Astrocyte (in vitro differentiated cells and primary cell): Measurements from ENCODE around the gene STAB1. TPM values are rescaled to one million over a fixed set of nuclear protein-coding genes. Genes with fewer than 3 reads are reported as not detected.

Experiments
- DNase-seq: peaks from one replicate; pipeline ENCODE4 v3.0.0-alpha.2; 2010; ENCODE audit warnings: low read depth
- FAIRE-seq: peaks from 2 replicates; lab custom pipeline; 2011; peaks lifted over from hg19 to GRCh38; lab: Jason Lieb, UNC
- H2AFZ ChIP-seq: 2 replicates; pipeline ENCODE4 v1.6.0; 2012; ENCODE audit warnings: low read depth, low read length, inconsistent platforms
- H3K27ac ChIP-seq: 2 replicates; pipeline ENCODE4 v1.5.1; 2011; ENCODE audit warnings: low read depth, low read length, inconsistent platforms
- H3K27me3 ChIP-seq: 2 replicates; pipeline ENCODE4 v1.6.0; 2011; ENCODE audit warnings: low read length, inconsistent platforms; ENCODE audit not compliant: insufficient read depth
- H3K36me3 ChIP-seq: 2 replicates; pipeline ENCODE4 v1.5.1; 2011; ENCODE audit warnings: low read length, inconsistent platforms; ENCODE audit not compliant: insufficient read depth
- H3K4me1 ChIP-seq: 2 replicates; pipeline ENCODE4 v1.5.1; 2011; ENCODE audit warnings: low read length, inconsistent platforms; ENCODE audit not compliant: insufficient read depth
- H3K4me2 ChIP-seq: 2 replicates; pipeline ENCODE4 v1.6.0; 2012; ENCODE audit warnings: low read length, inconsistent platforms
- H3K4me3 ChIP-seq: 2 replicates; pipeline ENCODE4 v1.5.1; 2011; ENCODE audit warnings: low read depth, mild to moderate bottlenecking, low read length, inconsistent platforms; ENCODE audit not compliant: insufficient read depth
- H3K79me2 ChIP-seq: 2 replicates; pipeline ENCODE4 v1.6.0; 2012; ENCODE audit warnings: mild to moderate bottlenecking, low read length, inconsistent platforms; ENCODE audit not compliant: insufficient read depth
- H3K9ac ChIP-seq: 2 replicates; pipeline ENCODE4 v1.6.0; 2012; ENCODE audit warnings: mild to moderate bottlenecking, low read length, inconsistent platforms
- H3K9me3 ChIP-seq: 2 replicates; pipeline ENCODE4 v1.5.1; 2012; ENCODE audit warnings: low read depth, mild to moderate bottlenecking, low read length, inconsistent platforms; ENCODE audit not compliant: insufficient read depth
- H4K20me1 ChIP-seq: 2 replicates; pipeline ENCODE4 v1.6.0; 2012; ENCODE audit warnings: low read length, inconsistent platforms; ENCODE audit not compliant: insufficient read depth
- H3K27ac Mint-ChIP-seq: one replicate; pipeline ENCODE4 v1.8.0; 2021; ENCODE audit warnings: mild to moderate bottlenecking, mixed read lengths; ENCODE audit not compliant: unreplicated experiment
- H3K27me3 Mint-ChIP-seq: one replicate; pipeline ENCODE4 v1.8.0; 2021; ENCODE audit warnings: low read depth, mixed read lengths; ENCODE audit not compliant: unreplicated experiment
- H3K36me3 Mint-ChIP-seq: one replicate; pipeline ENCODE4 v1.8.0; 2021; ENCODE audit warnings: low read depth, mixed read lengths; ENCODE audit not compliant: unreplicated experiment
- H3K4me1 Mint-ChIP-seq: one replicate; pipeline ENCODE4 v1.8.0; 2021; ENCODE audit warnings: low read depth, mixed read lengths; ENCODE audit not compliant: unreplicated experiment
- H3K4me3 Mint-ChIP-seq: one replicate; pipeline ENCODE4 v1.8.0; 2021; ENCODE audit warnings: mild to moderate bottlenecking, moderate library complexity, mixed read lengths; ENCODE audit not compliant: unreplicated experiment
- H3K9me3 Mint-ChIP-seq: one replicate; pipeline ENCODE4 v1.8.0; 2021; ENCODE audit warnings: mild to moderate bottlenecking, mixed read lengths; ENCODE audit not compliant: unreplicated experiment
- CTCF ChIP-seq: IDR thresholded peaks from 2 replicates; pipeline ENCODE4 v1.5.1; 2011; ENCODE audit warnings: low read depth, mild to moderate bottlenecking, inconsistent platforms, low read length, moderate library complexity; ENCODE audit not compliant: insufficient read depth
- EZH2 ChIP-seq: IDR thresholded peaks from 2 replicates; pipeline ENCODE4 v1.6.1; 2012; ENCODE audit warnings: mild to moderate bottlenecking, low read length, inconsistent platforms; ENCODE audit not compliant: insufficient read depth
- total RNA-seq: library from RNA; stranded (reverse); gene quantifications from 2 replicates; pipeline ENCODE4 v1.2.1, GENCODE V29; 2021

The STAB1 gene
- total RNA-seq, 1 donor from 2014 or later: 0.39 TPM

- no peak for FAIRE-seq
These were observed 32.8 kb downstream of the STAB1 start for GRCh38 chr3:52527732-52528585.

GRCh38 chr3:52528586-52529375 is 33.6 kb downstream of the STAB1 start:
- H3K36me3 Mint-ChIP-seq: peaks cover 22% of the 10 kb centered on the region
- no peaks in the 10 kb centered on the region for H3K27me3 Mint-ChIP-seq
- H3K27ac Mint-ChIP-seq: peak overlapping the region; percentile 41

More at GRCh38 chr3:52527732-52528585, 32.8 kb downstream of the STAB1 start:
- Histone ChIP-seq H3K9ac (no peak overlapping the region), H4K20me1 (peaks cover 84% of the 10 kb centered on the region), H3K79me2 (peaks cover 50% of the 10 kb centered on the region), H3K4me2 (no peak overlapping the region), H3K4me1 (peaks cover 29% of the 10 kb centered on the region), H3K9me3 (no peaks in the 10 kb centered on the region), H3K36me3 (peaks cover 29% of the 10 kb centered on the region), H3K27ac (no peak overlapping the region), H3K27me3 (no peaks in the 10 kb centered on the region), H3K4me3 (no peak overlapping the region), H2AFZ (no peak overlapping the region)
- DNase-seq: no peak
- TF ChIP-seq CTCF (no peak), EZH2 (no peak)
- peaks cover 10% of the 10 kb centered on the region for H3K4me1 Mint-ChIP-seq
- no peaks in the 10 kb centered on the region for H3K9me3 Mint-ChIP-seq
- no peaks in the 10 kb centered on the region for H3K27me3 Mint-ChIP-seq
- H3K4me3 Mint-ChIP-seq: no peak overlapping the region
- no peak overlapping the region for H3K27ac Mint-ChIP-seq
- peaks cover 25% of the 10 kb centered on the region for H3K36me3 Mint-ChIP-seq

More at GRCh38 chr3:52528586-52529375, 33.6 kb downstream of the STAB1 start:
- DNase-seq: no peak
- Mint-ChIP-seq H3K4me3 (no peak overlapping the region), H3K9me3 (no peaks in the 10 kb centered on the region), H3K4me1 (peaks cover 10% of the 10 kb centered on the region)
- peaks cover 29% of the 10 kb centered on the region for H3K36me3 ChIP-seq
- H3K4me1 ChIP-seq: peaks cover 29% of the 10 kb centered on the region
- peaks cover 55% of the 10 kb centered on the region for H3K79me2 ChIP-seq
- H2AFZ ChIP-seq: no peak overlapping the region
- no peak overlapping the region for H3K27ac ChIP-seq
- no peaks in the 10 kb centered on the region for H3K27me3 ChIP-seq
- H3K4me2 ChIP-seq: no peak overlapping the region
- H3K9ac ChIP-seq: no peak overlapping the region
- TF ChIP-seq EZH2 (no peak), CTCF (no peak)
- H3K4me3 ChIP-seq: no peak overlapping the region
- no peaks in the 10 kb centered on the region for H3K9me3 ChIP-seq
- peaks cover 77% of the 10 kb centered on the region for H4K20me1 ChIP-seq
- FAIRE-seq: no peak
